Dendritic cell treated with granulocyte-macrophage colony-stimulating factor and Interleukin-4, amounts not matched to agents 40 ng/mL and 50 ng/mL, for 4 days (primary cell): ENCODE data around the gene MYO1E.

Experiments used
- H3K27ac Mint-ChIP-seq: one replicate; pipeline ENCODE4 v1.8.0; 2022; ENCODE audit warnings: mild to moderate bottlenecking, mixed read lengths
- H3K27me3 Mint-ChIP-seq: one replicate; pipeline ENCODE4 v1.8.0; 2022; ENCODE audit warnings: mild to moderate bottlenecking, mixed read lengths
- H3K36me3 Mint-ChIP-seq: one replicate; pipeline ENCODE4 v1.8.0; 2022; ENCODE audit warnings: low read depth, mixed read lengths
- H3K4me1 Mint-ChIP-seq: one replicate; pipeline ENCODE4 v1.8.0; 2022; ENCODE audit warnings: low read depth, mixed read lengths
- H3K4me3 Mint-ChIP-seq: one replicate; pipeline ENCODE4 v1.8.0; 2022; ENCODE audit warnings: mild to moderate bottlenecking, moderate library complexity, mixed read lengths
- H3K9me3 Mint-ChIP-seq: one replicate; pipeline ENCODE4 v1.8.0; 2022; ENCODE audit warnings: mixed read lengths
- intact Hi-C: fragments of 100-400 bp; cut with micrococcal nuclease; formaldehyde crosslinking; loops from one replicate; pipeline ENCODE4 v1.15.0; 2022

The MYO1E gene

DNA sequence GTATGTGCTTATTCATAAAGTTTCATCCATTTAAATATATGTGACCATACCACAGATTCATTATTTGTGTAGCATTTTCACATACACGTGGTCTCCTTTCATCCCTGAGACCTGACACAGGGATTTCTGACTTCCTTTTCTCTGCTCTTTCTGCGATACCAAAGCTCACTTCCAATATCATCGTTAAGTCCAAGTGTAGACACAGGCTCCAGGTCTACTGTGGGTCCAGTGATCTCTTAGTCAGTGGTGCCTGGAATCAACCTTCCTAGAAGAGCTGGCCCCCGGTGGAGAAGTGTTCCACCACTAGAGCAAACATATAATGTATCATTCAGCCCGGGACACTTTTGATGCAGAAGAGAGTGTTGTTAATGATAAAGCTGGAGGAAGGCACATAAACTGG lies 93.6 kb downstream of the MYO1E start:
- no peak overlapping the region for H3K4me3 Mint-ChIP-seq
- no peaks in the 10 kb centered on the region for H3K9me3 Mint-ChIP-seq
- intact Hi-C loops: no loop called here
- H3K4me1 Mint-ChIP-seq: peaks cover 65% of the 10 kb centered on the region
- peaks cover 13% of the 10 kb centered on the region for H3K36me3 Mint-ChIP-seq
- H3K27ac Mint-ChIP-seq: no peak overlapping the region
- no peaks in the 10 kb centered on the region for H3K27me3 Mint-ChIP-seq

- no peak overlapping the region for H3K27ac Mint-ChIP-seq
- intact Hi-C loops: no loop called here
- peaks cover 65% of the 10 kb centered on the region for H3K4me1 Mint-ChIP-seq
- no peaks in the 10 kb centered on the region for H3K9me3 Mint-ChIP-seq
- peaks cover 13% of the 10 kb centered on the region for H3K36me3 Mint-ChIP-seq
- H3K27me3 Mint-ChIP-seq: no peaks in the 10 kb centered on the region
- no peak overlapping the region for H3K4me3 Mint-ChIP-seq
These were observed 94.6 kb downstream of the MYO1E start for GRCh38 chr15:59278120-59278519.

DNA sequence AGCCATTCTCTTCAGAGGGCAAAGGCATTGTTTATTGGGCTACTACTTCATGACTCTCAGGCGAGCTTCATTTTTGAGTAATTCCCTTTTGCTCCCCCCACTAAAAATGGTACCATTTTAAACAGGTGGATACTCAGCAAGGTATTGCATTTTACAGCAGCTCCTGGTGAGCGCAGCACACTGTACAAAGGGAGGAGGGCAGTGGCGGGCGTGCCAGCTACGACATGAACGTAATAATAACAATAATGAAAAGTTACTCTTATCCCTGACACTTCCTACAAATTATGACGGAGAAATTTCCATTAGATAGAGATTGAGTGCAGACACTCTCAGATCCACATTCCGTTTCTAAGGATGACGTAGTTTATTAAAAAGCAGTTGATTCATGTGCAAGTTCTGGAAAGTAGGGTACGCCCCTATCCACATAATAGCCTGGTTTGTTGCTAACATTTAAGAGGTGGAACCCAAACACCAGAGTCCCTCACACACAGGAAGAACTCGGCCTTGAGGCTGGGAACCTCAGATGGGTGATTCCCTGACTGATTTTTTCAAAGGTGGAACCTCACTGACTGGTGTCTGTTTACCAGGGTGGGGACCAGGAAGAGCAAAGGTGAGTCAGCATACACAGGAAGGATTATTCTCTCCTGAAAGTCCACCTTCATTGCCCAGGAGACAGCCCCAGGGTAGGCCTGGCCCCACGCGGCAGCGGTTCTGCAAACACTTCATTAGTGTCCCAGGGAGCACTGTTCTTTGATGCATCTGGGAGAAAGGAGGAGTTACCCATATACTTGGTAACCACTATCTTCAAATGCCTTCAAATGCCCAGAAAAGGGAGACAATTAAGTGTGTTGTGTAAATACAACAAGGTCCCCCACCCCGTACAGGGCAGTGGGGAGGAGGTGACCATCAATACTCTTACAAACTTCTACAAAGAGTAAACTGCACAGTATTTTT lies 96.2 kb downstream of the MYO1E start:
- H3K9me3 Mint-ChIP-seq: no peaks in the 10 kb centered on the region
- intact Hi-C loops: no loop called here
- peaks cover 61% of the 10 kb centered on the region for H3K4me1 Mint-ChIP-seq
- no peaks in the 10 kb centered on the region for H3K27me3 Mint-ChIP-seq
- peak overlapping the region; percentile 87 for H3K27ac Mint-ChIP-seq
- peaks cover 10% of the 10 kb centered on the region for H3K36me3 Mint-ChIP-seq
- no peak overlapping the region for H3K4me3 Mint-ChIP-seq

- H3K4me1 Mint-ChIP-seq: peaks cover 54% of the 10 kb centered on the region
- peak overlapping the region; percentile 87 for H3K27ac Mint-ChIP-seq
- no peaks in the 10 kb centered on the region for H3K9me3 Mint-ChIP-seq
- intact Hi-C loops: no loop called here
- no peaks in the 10 kb centered on the region for H3K27me3 Mint-ChIP-seq
- peaks cover 18% of the 10 kb centered on the region for H3K36me3 Mint-ChIP-seq
- H3K4me3 Mint-ChIP-seq: no peak overlapping the region
These were observed 98.3 kb downstream of the MYO1E start for GRCh38 chr15:59274126-59274970.

DNA sequence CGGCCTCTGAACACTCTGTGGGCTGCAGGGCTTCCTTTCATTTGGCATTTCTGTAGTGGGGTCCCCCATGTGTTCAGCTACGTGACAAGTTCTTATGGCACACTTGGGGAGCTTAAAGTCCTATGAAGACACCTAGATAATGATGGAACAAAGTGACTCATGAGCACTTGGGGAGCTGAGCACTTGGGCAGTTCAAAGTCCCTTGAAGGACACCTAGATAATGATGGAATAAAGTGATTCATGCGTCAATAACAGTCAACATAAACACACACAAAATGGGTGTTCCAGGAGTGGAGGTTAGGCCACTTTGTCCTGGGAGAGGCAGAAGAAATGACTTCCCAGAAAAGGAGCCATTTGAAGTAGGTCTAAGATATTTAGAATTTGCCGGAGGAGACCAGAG lies 99.4 kb downstream of the MYO1E start:
- Mint-ChIP-seq H3K4me1 (peaks cover 48% of the 10 kb centered on the region), H3K27ac (peak overlapping the region; percentile 87), H3K9me3 (no peaks in the 10 kb centered on the region), H3K4me3 (no peak overlapping the region), H3K27me3 (no peaks in the 10 kb centered on the region), H3K36me3 (peaks cover 20% of the 10 kb centered on the region)
- intact Hi-C loops: no loop called here

- H3K36me3 Mint-ChIP-seq: peaks cover 32% of the 10 kb centered on the region
- no peaks in the 10 kb centered on the region for H3K9me3 Mint-ChIP-seq
- no peaks in the 10 kb centered on the region for H3K27me3 Mint-ChIP-seq
- H3K27ac Mint-ChIP-seq: no peak overlapping the region
- intact Hi-C loops: no loop called here
- H3K4me1 Mint-ChIP-seq: peaks cover 46% of the 10 kb centered on the region
- H3K4me3 Mint-ChIP-seq: no peak overlapping the region
These were observed 101.0 kb downstream of the MYO1E start for GRCh38 chr15:59271595-59272201.

DNA sequence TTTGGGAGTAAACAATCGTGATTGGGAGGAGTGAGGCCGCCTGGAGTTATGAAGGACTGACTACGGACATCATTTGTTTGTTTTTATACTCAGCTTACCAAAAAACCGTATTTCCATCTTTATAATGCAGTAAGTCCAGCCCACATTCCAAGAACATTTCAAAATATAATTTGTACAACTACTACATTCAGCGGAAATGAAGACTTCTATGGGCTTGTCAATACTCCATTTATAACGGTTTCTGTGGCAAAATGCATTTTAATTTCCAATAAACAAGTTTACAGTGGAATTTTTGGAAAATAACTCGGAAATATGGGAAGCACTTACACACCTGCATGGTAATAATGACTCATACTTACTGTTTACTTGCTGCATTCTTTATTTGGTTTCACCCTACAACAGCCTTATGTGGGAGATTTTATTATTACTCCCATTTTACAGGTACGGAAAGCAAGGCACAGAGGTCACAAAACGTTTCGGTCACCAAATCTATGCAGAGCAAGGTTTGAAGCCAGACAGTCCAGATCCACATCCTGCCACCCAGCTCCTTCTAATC lies 103.7 kb downstream of the MYO1E start:
- peaks cover 20% of the 10 kb centered on the region for H3K4me1 Mint-ChIP-seq
- intact Hi-C loops: no loop called here
- H3K27me3 Mint-ChIP-seq: no peaks in the 10 kb centered on the region
- no peaks in the 10 kb centered on the region for H3K9me3 Mint-ChIP-seq
- no peak overlapping the region for H3K4me3 Mint-ChIP-seq
- no peak overlapping the region for H3K27ac Mint-ChIP-seq
- H3K36me3 Mint-ChIP-seq: peaks cover 49% of the 10 kb centered on the region

- Mint-ChIP-seq H3K9me3 (no peaks in the 10 kb centered on the region), H3K36me3 (peaks cover 56% of the 10 kb centered on the region), H3K4me1 (peaks cover 13% of the 10 kb centered on the region), H3K27me3 (no peaks in the 10 kb centered on the region), H3K27ac (no peak overlapping the region), H3K4me3 (no peak overlapping the region)
- intact Hi-C loops: no loop called here
These were observed 104.4 kb downstream of the MYO1E start for GRCh38 chr15:59268168-59268851.

GRCh38 chr15:59266028-59266427 lies 106.6 kb downstream of the MYO1E start:
- Mint-ChIP-seq H3K9me3 (no peaks in the 10 kb centered on the region), H3K27ac (no peak overlapping the region), H3K27me3 (no peaks in the 10 kb centered on the region), H3K4me3 (no peak overlapping the region), H3K36me3 (peaks cover 71% of the 10 kb centered on the region), H3K4me1 (no peaks in the 10 kb centered on the region)
- intact Hi-C loops: no loop called here

DNA sequence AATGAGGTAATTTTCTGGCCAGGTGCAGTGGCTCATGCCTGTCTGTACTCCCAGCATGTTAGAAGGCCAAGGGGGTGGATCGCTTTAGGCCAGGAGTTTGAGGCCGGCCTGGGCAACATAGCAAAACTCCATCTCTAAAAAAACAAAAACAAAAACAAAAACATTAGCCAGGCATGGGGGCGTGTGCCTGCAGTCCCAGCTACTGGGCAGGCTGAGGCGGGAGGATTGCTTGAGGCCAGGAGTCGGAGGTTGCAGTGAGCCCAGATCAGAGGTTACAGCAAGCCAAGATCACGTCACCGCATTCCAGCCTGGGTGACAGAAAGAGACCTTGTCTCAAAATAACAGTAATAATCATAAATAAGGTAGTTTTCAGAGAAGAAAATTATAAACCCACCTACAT lies 110.4 kb downstream of the MYO1E start:
- Mint-ChIP-seq H3K27ac (no peak overlapping the region), H3K36me3 (peaks cover 79% of the 10 kb centered on the region), H3K27me3 (no peaks in the 10 kb centered on the region), H3K4me1 (no peaks in the 10 kb centered on the region), H3K9me3 (no peaks in the 10 kb centered on the region), H3K4me3 (no peak overlapping the region)
- intact Hi-C loops: no loop called here

DNA sequence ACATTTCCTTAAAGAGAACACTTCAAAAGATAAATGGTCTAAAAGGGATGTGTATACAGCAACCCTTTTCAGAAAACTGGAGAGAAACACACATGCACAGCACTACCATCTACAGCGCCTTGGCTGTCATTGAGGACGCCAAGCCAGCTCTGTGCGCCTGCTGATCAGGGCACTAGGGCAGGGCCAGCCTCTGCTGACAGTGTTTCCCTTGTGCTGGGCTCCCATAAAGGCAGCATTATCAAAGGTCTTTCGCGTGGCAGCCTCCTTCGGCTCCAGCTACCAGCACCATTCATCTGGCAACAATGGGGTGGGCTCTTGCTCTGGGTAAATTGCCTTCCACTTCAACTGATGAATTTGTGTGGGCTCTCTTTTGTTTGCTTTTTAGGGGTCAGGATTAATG lies 112.6 kb downstream of the MYO1E start:
- Mint-ChIP-seq H3K4me3 (no peak overlapping the region), H3K27ac (peak overlapping the region; percentile 33), H3K4me1 (no peaks in the 10 kb centered on the region), H3K27me3 (no peaks in the 10 kb centered on the region), H3K9me3 (no peaks in the 10 kb centered on the region), H3K36me3 (peaks cover 80% of the 10 kb centered on the region)
- intact Hi-C loops: no loop called here

DNA sequence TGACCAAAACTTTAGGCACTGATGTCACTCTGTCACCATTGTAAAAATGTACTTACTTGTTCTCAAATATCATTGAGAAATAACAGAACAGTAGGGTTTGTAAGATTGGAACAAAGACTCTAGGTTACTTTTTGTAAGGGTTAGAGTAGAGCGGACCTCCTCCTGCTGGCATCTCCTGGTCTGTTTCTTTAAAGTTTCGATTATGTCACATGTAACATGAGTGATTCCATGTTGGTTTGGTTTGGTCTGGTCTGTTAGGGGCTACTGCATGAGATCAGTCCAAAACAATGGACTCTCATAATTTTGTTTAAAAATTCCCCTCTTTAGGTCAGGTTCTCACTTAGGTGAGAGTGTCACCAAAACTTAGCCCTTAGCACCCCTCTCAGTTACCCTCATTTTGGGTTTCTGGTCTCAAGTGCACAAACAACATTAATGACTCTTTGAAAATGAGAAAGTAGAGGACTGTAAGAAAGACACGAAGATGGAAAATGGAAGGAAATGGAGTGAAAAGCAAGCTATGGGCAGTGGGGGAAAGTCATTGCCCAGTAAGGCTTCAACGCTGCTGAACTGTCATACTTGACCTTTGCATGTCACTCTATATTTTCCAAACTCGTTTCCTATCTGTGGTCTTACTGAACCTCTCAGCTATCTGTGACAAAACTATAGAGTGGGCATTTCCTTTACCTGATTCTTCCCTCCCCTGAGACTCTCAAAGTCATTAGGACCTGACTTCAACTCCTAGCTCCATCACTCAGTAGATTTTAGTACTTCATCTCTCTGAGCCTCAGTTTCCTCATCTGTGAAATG lies 113.3 kb downstream of the MYO1E start:
- Mint-ChIP-seq H3K4me1 (no peaks in the 10 kb centered on the region), H3K27ac (no peak overlapping the region), H3K27me3 (no peaks in the 10 kb centered on the region), H3K36me3 (peaks cover 87% of the 10 kb centered on the region), H3K4me3 (no peak overlapping the region), H3K9me3 (no peaks in the 10 kb centered on the region)
- intact Hi-C loops: no loop called here

- Mint-ChIP-seq H3K27me3 (no peaks in the 10 kb centered on the region), H3K4me3 (no peak overlapping the region), H3K4me1 (no peaks in the 10 kb centered on the region), H3K36me3 (peaks cover 84% of the 10 kb centered on the region), H3K9me3 (no peaks in the 10 kb centered on the region), H3K27ac (no peak overlapping the region)
- intact Hi-C loops: no loop called here
These were observed 114.4 kb downstream of the MYO1E start for GRCh38 chr15:59258317-59258716.
